HCT116 (cell line): Measurements from ENCODE around the gene TRIM63. TPM values are rescaled to one million over a fixed set of nuclear protein-coding genes. Genes with fewer than 3 reads are reported as not detected.

Source experiments
- ATAC-seq: fragments of 200-7000 bp; cut with Tn5 transposase; 2 replicates; pipeline ENCODE4 v1.9.1; 2020; ENCODE audit warnings: mild to moderate bottlenecking, moderate library complexity
- BruUV-seq: library from RNA; stranded (reverse); fragments of 400-500 nt; replicated peaks from 2 replicates; lab custom pipeline; 2021; lab: Mats Ljungman, UMichigan
- CTCF ChIA-PET: fragments of 300-600 bp; sonication (Branson Sonifier 250); formaldehyde crosslinking; loops from one replicate; lab custom pipeline; 2021; ENCODE audit warnings: antibody characterized with exemption; lab: Charles Lee
- POLR2A ChIA-PET: fragments of 300-600, 350-600 bp; sonication (Branson Sonifier 250); formaldehyde crosslinking; loops from one replicate; lab custom pipeline; 2021; ENCODE audit warnings: antibody characterized with exemption; lab: Charles Lee
- RAD21 ChIA-PET, 2 experiments: fragments of 300-600 bp; sonication (Branson Sonifier 250); formaldehyde crosslinking; loops; one replicate each; lab custom pipeline; 2023; ENCODE audit warnings: low total read pairs in 2 of 2; ENCODE audit not compliant: uncharacterized antibody in 2 of 2, unreplicated experiment in 2 of 2, low non-redundant PET in 1 of 2; lab: Charles Lee
- DNase-seq: peaks from one replicate; pipeline ENCODE4 v3.0.0-alpha.2; 2010; ENCODE audit warnings: low read depth, low spot score
- H2AFZ ChIP-seq: fragments of 200-600 bp; shearing (Covaris generic), sonication (generic); 2 replicates; pipeline ENCODE4 v1.6.1; 2017; ENCODE audit warnings: low read depth, mixed run types, mixed read lengths, antibody characterized with exemption, low read length; ENCODE audit not compliant: poor library complexity, severe bottlenecking
- H3K27ac ChIP-seq: 2 replicates; pipeline ENCODE4 v1.5.1; 2012; ENCODE audit warnings: low read depth, low read length
- H3K27me3 ChIP-seq: fragments of 200-600 bp; sonication (generic); 2 replicates; pipeline ENCODE4 v1.6.1; 2016; ENCODE audit warnings: mixed run types, low read length, mixed read lengths; ENCODE audit not compliant: insufficient read depth
- H3K36me3 ChIP-seq, 2 experiments: fragments of 200-500 bp in 1 of 2; fragments of 200-600 bp in 1 of 2; sonication (Bioruptor generic) in 1 of 2; sonication (generic) in 1 of 2; 2 replicates each; pipeline versions ENCODE4 v1.5.1 to v1.6.1; 2014 to 2016; ENCODE audit warnings: low read length in 2 of 2, inconsistent platforms in 1 of 2, mixed read lengths in 1 of 2, mixed run types in 1 of 2; ENCODE audit not compliant: insufficient read depth in 2 of 2, control insufficient read depth in 1 of 2
- H3K4me1 ChIP-seq, 2 experiments: fragments of 200-600 bp in 1 of 2; sonication (generic) in 1 of 2; 2 replicates each; pipeline versions ENCODE4 v1.5.1 to v1.6.1; 2012 to 2017; ENCODE audit warnings: low read length in 2 of 2, inconsistent platforms in 1 of 2, mild to moderate bottlenecking in 1 of 2, mixed read lengths in 1 of 2, mixed run types in 1 of 2, moderate library complexity in 1 of 2; ENCODE audit not compliant: insufficient read depth in 2 of 2, control insufficient read depth in 1 of 2
- H3K4me2 ChIP-seq: fragments of 200-600 bp; sonication (generic); 2 replicates; pipeline ENCODE4 v1.6.1; 2017; ENCODE audit warnings: mixed run types, low read length, mixed read lengths
- H3K4me3 ChIP-seq, 2 experiments: fragments of 200-600 bp in 1 of 2; sonication (generic) in 1 of 2; replicated peaks in 1 of 2; 2 replicates each; pipeline ENCODE4 v1.5.1; 2011 to 2016; ENCODE audit warnings: low read length in 2 of 2, control low read depth in 1 of 2, low read depth in 1 of 2, mild to moderate bottlenecking in 1 of 2, mixed read lengths in 1 of 2, mixed run types in 1 of 2
- H3K79me2 ChIP-seq: fragments of 200-600 bp; sonication (generic); 2 replicates; pipeline ENCODE4 v1.6.1; 2017; ENCODE audit warnings: mild to moderate bottlenecking, mixed run types, low read length, moderate library complexity, mixed read lengths; ENCODE audit not compliant: insufficient read depth
- H3K9ac ChIP-seq: fragments of 200-600 bp; sonication (generic); 2 replicates; pipeline ENCODE4 v1.6.1; 2016; ENCODE audit warnings: low read length, mixed read lengths
- H3K9me2 ChIP-seq: fragments of 200-600 bp; sonication (generic), shearing (Covaris generic); 2 replicates; pipeline ENCODE4 v1.6.1; 2017; ENCODE audit warnings: mixed run types, mild to moderate bottlenecking, moderate library complexity; ENCODE audit not compliant: insufficient read depth
- H3K9me3 ChIP-seq, 2 experiments: fragments of 200-500 bp in 1 of 2; fragments of 200-600 bp in 1 of 2; sonication (Bioruptor generic) in 1 of 2; sonication (generic) in 1 of 2; 2 replicates each; pipeline ENCODE4 v1.6.1; 2014 to 2017; ENCODE audit warnings: low read length in 2 of 2, mixed read lengths in 2 of 2, inconsistent platforms in 1 of 2, low read depth in 1 of 2, mild to moderate bottlenecking in 1 of 2, mixed run types in 1 of 2, moderate library complexity in 1 of 2; ENCODE audit not compliant: control insufficient read depth in 1 of 2, insufficient read depth in 1 of 2
- H4K20me1 ChIP-seq: fragments of 200-600 bp; sonication (generic), shearing (Covaris generic); 2 replicates; pipeline ENCODE4 v1.6.1; 2017; ENCODE audit warnings: mixed run types, mild to moderate bottlenecking, moderate library complexity; ENCODE audit not compliant: insufficient read depth
- CTCF ChIP-seq, 3 experiments: fragments of 200-600 bp in 1 of 3; sonication (generic) in 1 of 3; IDR thresholded peaks in 2 of 3; conservative IDR thresholded peaks in 1 of 3; 2 replicates each; pipeline ENCODE4 v1.5.1; 2012 to 2017; ENCODE audit warnings: low read depth in 2 of 3, low read length in 2 of 3, antibody characterized with exemption in 1 of 3, borderline replicate concordance in 1 of 3, control low read depth in 1 of 3, mild to moderate bottlenecking in 1 of 3, mixed read lengths in 1 of 3, mixed run types in 1 of 3, moderate library complexity in 1 of 3; ENCODE audit not compliant: insufficient read depth in 1 of 3
- EZH2 ChIP-seq: fragments of 200-600 bp; sonication (generic); IDR thresholded peaks from 2 replicates; pipeline ENCODE4 v1.6.1; 2017; ENCODE audit warnings: antibody characterized with exemption, mixed run types
- FOSL1 ChIP-seq: IDR thresholded peaks from 2 replicates; pipeline ENCODE4 v1.6.1; 2012; ENCODE audit warnings: low read depth
- JUND ChIP-seq: IDR thresholded peaks from 2 replicates; pipeline ENCODE4 v1.6.1; 2012
- POLR2A ChIP-seq: IDR thresholded peaks from 2 replicates; pipeline ENCODE4 v1.7.0; 2011; ENCODE audit warnings: borderline replicate concordance; ENCODE audit not compliant: insufficient read depth, insufficient read length; ENCODE audit errors: extremely low read depth
- RAD21 ChIP-seq: IDR thresholded peaks from 2 replicates; pipeline ENCODE4 v1.6.1; 2012; ENCODE audit warnings: low read depth, mild to moderate bottlenecking
- REST ChIP-seq: IDR thresholded peaks from 2 replicates; pipeline ENCODE4 v1.6.1; 2012; ENCODE audit warnings: low read depth
- SIN3A ChIP-seq: IDR thresholded peaks from 2 replicates; pipeline ENCODE4 v1.6.1; 2012; ENCODE audit warnings: low read depth
- SRF ChIP-seq: IDR thresholded peaks from 2 replicates; pipeline ENCODE4 v1.6.1; 2012; ENCODE audit warnings: low read depth
- YY1 ChIP-seq: IDR thresholded peaks from 2 replicates; pipeline ENCODE4 v1.6.1; 2011; ENCODE audit warnings: low read length, low read depth, moderate library complexity, mild to moderate bottlenecking; ENCODE audit not compliant: insufficient replicate concordance; ENCODE audit errors: extremely low read depth
- intact Hi-C: fragments of 100-400 bp; cut with micrococcal nuclease; formaldehyde crosslinking; loops from 2 replicates; pipeline ENCODE4 v1.10.0; 2022
- total RNA-seq: library from RNA; stranded (reverse); gene quantifications from one replicate; pipeline ENCODE4 v1.2.1, GENCODE V29; 2021; ENCODE audit not compliant: unreplicated experiment
- TF ChIP-seq, protein P1 (sequence below): IDR thresholded peaks from 2 replicates; pipeline ENCODE4 v1.6.1; 2012
- TF ChIP-seq, protein P2 (sequence below): IDR thresholded peaks from 2 replicates; pipeline ENCODE4 v1.6.1; 2012

TRIM63 gene
- total RNA-seq, 1 experiment from 2014 or later: not detected

DNA sequence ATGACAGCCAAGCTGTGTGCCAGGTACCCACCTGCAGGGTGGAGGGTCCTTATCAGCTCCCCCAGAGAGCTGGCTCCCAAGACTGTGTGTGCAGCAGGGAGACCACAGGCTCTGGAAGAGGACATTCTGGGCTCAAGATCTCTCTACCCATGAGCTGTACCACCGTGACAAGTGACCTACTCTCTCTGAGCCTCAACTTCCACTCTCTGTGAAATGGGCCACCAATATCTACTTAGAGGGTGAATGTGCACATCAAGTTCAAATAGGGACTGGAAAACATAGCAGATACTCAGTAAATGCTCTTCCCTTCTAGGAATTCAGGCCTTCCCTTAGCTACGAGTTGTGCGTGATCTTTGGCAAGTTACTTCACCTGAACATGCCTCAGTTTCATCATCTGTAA is 23.0 kb downstream of the TRIM63 start:
- no peak for DNase-seq
- Histone ChIP-seq H3K4me3 (no peak overlapping the region), H4K20me1 (no peaks in the 10 kb centered on the region), H3K36me3 (no peaks in the 10 kb centered on the region), H3K9ac (no peak overlapping the region), H3K4me2 (no peak overlapping the region), H3K27me3 (no peaks in the 10 kb centered on the region), H3K9me3 (no peaks in the 10 kb centered on the region), H3K9me2 (no peaks in the 10 kb centered on the region), H2AFZ (no peak overlapping the region), H3K4me1 (no peaks in the 10 kb centered on the region), H3K79me2 (no peaks in the 10 kb centered on the region), H3K27ac (no peak overlapping the region)
- POLR2A ChIA-PET: no interaction called here
- RAD21 ChIA-PET: no interaction called here
- no TSS peak for BruUV-seq
- intact Hi-C loops: no loop called here
- TF ChIP-seq, protein P1, sequence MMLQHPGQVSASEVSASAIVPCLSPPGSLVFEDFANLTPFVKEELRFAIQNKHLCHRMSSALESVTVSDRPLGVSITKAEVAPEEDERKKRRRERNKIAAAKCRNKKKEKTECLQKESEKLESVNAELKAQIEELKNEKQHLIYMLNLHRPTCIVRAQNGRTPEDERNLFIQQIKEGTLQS: no peak
- TF ChIP-seq SIN3A: no peak
- TF ChIP-seq FOSL1: no peak
- no peak for TF ChIP-seq RAD21
- no peak for TF ChIP-seq CTCF (IDR thresholded peaks at IDR 0.05 in 2 of 3, conservative IDR thresholded peaks at IDR 0.05 in 1 of 3; ENCODE audit: borderline replicate concordance in 1 of 3, insufficient read depth in 1 of 3, low read depth in 2 of 3, low read length in 2 of 3)
- no peak for ATAC-seq
- CTCF ChIA-PET: interaction anchor here (0.9 to 2.5 kb wide), 2 partner anchors 8 to 9 kb away, joined by 5 to 7 read pairs; no protein-coding TSS in a partner anchor

DNA sequence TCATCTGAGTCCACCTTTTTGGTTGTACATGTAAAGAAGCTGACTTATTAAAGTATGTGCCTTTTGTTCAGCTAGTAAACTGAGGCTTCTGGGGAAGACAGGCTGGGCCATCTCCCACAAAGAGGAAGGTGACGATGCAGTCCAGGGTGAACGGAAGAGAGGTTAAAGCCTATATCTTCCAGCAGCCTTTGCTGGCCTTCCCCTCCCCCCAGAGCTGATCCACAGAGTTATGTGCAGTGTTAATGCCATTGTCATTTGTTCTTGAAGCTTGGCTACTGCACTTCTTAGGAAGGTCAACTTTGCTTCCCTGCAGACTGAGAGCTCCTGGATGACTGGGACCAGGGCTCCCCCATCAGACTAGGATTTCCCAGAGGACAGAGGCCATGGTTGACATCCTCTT is 23.7 kb downstream of the TRIM63 start:
- no peak overlapping the region for H3K4me3 ChIP-seq
- no peak overlapping the region for H3K4me2 ChIP-seq
- no TSS peak for BruUV-seq
- no peaks in the 10 kb centered on the region for H4K20me1 ChIP-seq
- no peaks in the 10 kb centered on the region for H3K27me3 ChIP-seq
- DNase-seq: no peak
- intact Hi-C loops: no loop called here
- ChIA-PET POLR2A (no interaction called here), CTCF (interaction anchor here (2.5 kb wide), 1 partner anchor 8 kb away, joined by 7 read pairs; no protein-coding TSS in a partner anchor), RAD21 (no interaction called here)
- H3K9me3 ChIP-seq: no peaks in the 10 kb centered on the region
- no peaks in the 10 kb centered on the region for H3K4me1 ChIP-seq
- H3K9ac ChIP-seq: no peak overlapping the region
- H3K36me3 ChIP-seq: no peaks in the 10 kb centered on the region
- no peak overlapping the region for H2AFZ ChIP-seq
- no peaks in the 10 kb centered on the region for H3K9me2 ChIP-seq
- no peaks in the 10 kb centered on the region for H3K79me2 ChIP-seq
- H3K27ac ChIP-seq: no peak overlapping the region
- ATAC-seq: no peak
- TF ChIP-seq FOSL1 (no peak), JUND (no peak), POLR2A (no peak), SRF (no peak), YY1 (no peak), CTCF (IDR thresholded peaks at IDR 0.05 in 2 of 3, conservative IDR thresholded peaks at IDR 0.05 in 1 of 3; ENCODE audit: borderline replicate concordance in 1 of 3, insufficient read depth in 1 of 3, low read depth in 2 of 3, low read length in 2 of 3) (no peak), REST (no peak), EZH2 (no peak)
- TF ChIP-seq, protein P2, sequence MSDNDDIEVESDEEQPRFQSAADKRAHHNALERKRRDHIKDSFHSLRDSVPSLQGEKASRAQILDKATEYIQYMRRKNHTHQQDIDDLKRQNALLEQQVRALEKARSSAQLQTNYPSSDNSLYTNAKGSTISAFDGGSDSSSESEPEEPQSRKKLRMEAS: no peak
